Activated CD8-positive, alpha-beta memory T cell treated with anti-CD3 and anti-CD28 coated beads for 48 hours (primary cell): Measurements from ENCODE around the gene ACADM.
"Not testable (repeated sequence)": the region's sequence is repeated elsewhere in the genome, so short reads cannot be mapped to it uniquely, and the experiment has no call there.

ENCODE experiments used
- DNase-seq, 3 experiments: peaks; one replicate each; pipeline ENCODE4 v3.0.0-alpha.2; 2020; ENCODE audit warnings: low read depth in 2 of 3, low spot score in 2 of 3

The ACADM gene

DNA sequence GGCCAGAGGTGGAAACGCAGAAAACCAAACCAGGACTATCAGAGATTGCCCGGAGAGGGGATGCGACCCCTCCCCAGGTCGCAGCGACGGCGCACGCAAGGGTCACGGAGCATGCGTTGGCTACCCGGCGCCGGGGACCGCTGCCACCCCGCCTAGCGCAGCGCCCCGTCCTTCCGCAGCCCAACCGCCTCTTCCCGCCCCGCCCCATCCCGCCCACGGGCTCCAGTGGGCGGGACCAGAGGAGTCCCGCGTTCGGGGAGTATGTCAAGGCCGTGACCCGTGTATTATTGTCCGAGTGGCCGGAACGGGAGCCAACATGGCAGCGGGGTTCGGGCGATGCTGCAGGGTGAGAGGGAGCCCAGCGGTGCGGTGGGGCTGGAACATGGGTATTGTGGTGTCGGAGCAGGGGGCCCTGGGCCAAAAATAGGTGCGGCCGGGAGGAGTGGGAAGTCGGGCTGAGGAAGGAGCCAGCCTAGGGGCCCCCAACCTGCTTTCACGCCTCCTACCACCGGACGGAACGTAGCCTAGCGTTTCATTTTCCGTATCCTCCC lies at the start of gene ACADM:
Gene ACADM (plus strand): TSS at position 238 of the 551 bp plus-strand sequence. CDS start 79 bp downstream, at position 317.
- peak; percentile 56 to 81 (median 80) for DNase-seq

DNA sequence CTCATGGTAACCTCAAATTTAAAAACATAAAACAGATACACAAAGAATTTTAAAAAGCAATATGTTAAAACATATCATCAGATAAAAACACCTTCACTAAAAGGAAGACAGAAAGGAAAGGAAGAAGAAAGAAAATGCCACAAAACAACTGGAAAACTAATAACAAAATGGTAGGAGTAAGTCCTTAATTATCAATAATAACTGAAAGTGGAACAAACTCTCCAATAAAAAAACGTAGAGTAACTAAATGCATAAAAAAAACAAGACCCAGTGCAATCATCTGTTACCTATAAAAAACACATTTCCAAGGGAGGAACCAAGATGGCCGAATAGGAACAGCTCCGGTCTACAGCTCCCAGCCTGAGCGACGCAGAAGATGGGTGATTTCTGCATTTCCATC lies 47.1 kb upstream of the ACADM start:
- no peak for DNase-seq

GRCh38 chr1:75677964-75678363 lies 46.5 kb upstream of the ACADM start:
- not testable (repeated sequence) for DNase-seq

GRCh38 chr1:75690547-75690946 lies 34.0 kb upstream of the ACADM start:
- no peak for DNase-seq

GRCh38 chr1:75693551-75693950 lies 31.0 kb upstream of the ACADM start:
- no peak for DNase-seq

- DNase-seq = no peak
Observed at GRCh38 chr1:75696000-75696399, 28.5 kb upstream of the ACADM start.

DNA sequence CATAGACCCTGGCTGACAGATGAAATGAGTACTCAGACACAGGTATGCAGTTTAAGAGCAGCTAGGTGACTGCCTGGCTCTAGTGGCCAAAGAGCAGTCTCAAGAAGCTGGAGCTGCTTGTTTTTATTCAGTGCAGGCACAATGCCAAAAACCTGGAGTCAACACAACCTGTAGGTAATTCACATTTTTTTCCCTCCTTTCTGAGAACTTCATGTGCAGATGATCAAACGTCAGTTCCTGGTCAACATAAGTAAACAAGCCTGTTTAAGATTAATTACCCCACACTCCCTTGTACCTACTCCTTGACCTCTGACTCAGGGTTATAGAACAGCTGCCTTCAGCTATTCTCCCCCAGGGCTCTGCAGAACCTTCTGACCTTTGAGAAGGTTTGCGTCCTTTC lies 17.3 kb upstream of the ACADM start:
- DNase-seq = no peak

- DNase-seq = no peak
Observed at GRCh38 chr1:75708910-75709309, 15.6 kb upstream of the ACADM start.

DNA sequence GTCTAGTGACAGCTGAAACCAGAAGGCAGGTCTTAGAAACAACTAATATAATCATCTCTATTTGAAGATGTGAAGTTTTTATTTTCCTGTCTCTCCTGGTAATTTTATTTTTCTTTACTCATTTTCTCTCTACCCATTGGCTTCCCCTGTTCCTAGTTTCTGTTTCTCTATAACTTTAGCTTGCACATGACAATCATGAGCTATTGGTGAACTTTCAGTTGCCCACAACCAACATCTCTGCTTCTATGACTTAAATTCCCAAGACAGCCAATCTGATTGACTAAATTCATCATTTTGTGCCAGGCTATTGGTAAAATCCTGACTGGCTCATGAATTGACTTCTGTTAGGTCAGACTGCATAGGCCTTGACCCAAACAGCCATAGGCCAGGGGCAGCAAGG lies 13.7 kb upstream of the ACADM start:
- no peak for DNase-seq

- no peak for DNase-seq
Observed at GRCh38 chr1:75711846-75712245, 12.7 kb upstream of the ACADM start.

- no peak for DNase-seq
Observed at GRCh38 chr1:75712306-75712705, 12.2 kb upstream of the ACADM start.

GRCh38 chr1:75719810-75720209 lies 4.7 kb upstream of the ACADM start:
- no peak for DNase-seq

GRCh38 chr1:75720325-75720724 lies 4.2 kb upstream of the ACADM start:
- DNase-seq = no peak

- DNase-seq = no peak
Observed at GRCh38 chr1:75720820-75721219, 3.7 kb upstream of the ACADM start.

DNA sequence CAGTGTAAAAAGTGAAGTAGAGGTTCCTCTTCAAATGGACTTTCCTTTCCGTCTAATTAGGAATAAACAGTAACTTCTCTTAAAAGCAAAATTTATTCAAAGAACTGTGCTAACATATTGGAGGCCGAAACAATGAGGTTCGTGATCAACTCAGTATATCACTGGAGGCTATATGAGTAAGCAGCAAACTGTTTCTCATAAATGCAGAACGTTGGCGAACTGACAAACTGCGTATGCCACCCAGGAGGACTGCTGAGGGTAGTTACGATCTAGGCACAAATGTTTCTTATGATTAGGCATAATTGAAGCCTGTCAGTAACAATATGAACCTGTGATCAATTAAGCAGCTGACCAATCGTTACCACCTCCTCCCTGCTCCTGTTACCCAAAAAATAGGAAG lies 2.3 kb upstream of the ACADM start:
- not testable (repeated sequence) for DNase-seq

- no peak for DNase-seq
Observed at GRCh38 chr1:75722966-75723365, 1.5 kb upstream of the ACADM start.

GRCh38 chr1:75723989-75724471 lies 479 bp upstream of the ACADM start:
- DNase-seq = peak in 1 of 3 experiments; percentile 52

DNA sequence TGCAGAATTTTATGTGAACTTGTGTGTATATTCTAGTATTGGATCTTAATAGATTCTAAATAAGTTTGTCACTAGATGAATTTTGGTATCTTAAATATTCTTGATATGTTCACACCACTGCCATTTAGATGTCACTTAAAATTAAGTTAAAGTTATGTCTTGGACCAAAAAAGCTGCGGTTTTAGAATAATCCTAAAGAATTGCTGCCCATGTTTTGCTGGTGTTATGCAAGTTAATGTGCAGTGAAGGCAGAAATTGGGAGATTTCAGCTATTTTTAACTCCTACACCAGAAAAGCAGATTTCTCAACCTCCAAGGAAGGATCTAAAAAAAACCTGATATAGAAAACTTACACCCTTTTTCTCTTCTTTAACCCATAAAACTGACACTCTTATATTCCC lies 757 bp downstream of the ACADM start:
- no peak for DNase-seq

DNA sequence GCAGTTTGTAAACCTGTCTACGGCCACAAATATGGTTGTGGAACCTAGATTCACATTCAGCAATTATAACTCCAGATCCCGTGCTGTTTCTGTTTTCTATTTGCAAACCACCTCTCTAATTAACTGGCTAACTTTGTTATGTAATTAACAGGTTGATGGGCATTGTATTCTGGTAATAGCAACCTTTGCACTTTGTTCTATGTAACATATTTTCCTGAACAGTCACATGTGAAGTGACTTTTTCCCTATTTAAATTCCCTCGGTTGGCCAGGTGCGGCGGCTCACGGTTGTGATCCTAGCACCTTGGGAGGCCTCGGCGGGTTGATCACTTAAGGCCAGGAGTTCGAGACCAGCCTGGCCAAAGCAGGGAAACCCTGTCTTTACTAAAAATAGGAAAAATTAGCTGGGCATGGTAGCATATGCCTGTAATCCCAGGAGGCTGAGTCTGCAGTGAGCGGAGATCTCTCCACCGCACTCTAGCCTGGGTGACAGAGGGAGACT lies 1.4 kb downstream of the ACADM start:
- DNase-seq = no peak

DNA sequence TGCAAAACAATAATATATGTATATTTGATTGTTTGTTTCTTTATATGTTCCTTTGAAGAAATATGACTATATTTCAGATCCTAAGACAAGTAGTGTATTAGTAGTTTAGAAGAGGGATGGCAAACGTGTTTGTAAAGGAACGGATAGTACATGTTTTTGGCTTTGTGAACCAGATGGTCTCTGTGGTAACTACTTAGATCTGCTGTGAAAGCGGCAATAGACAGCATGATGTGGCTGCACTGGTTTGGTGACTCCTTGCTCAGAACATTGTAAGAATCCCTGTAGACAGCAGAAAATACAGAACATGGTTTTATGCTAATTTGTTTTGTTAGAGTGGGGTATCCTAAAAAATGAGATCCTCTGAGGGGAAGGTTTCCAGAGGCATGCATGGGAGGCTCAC lies 3.1 kb downstream of the ACADM start:
- DNase-seq = no peak

DNA sequence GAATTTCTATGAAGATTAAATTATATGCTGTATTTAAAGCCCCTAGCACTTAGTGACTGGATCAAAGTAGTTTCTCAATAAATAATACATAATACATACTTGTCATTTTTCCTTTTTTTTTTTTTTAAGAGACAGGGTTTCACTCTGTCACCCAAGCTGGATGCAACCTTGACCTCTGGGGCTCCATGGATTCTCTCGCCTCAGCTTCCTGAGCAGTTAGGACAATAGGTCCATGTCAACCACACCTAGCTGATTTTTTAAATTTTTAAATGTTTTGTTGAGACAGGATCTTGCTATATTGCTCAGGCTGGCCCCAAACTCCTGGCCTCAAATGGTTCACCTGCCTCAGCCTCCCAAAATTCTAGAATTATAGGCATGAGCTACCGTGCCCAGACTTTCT lies 5.9 kb downstream of the ACADM start:
- no peak for DNase-seq

GRCh38 chr1:75731881-75732280 lies 7.4 kb downstream of the ACADM start:
- DNase-seq = no peak

GRCh38 chr1:75732703-75733102 lies 8.2 kb downstream of the ACADM start:
- no peak for DNase-seq
